HG02884 (cell line): Measurements from ENCODE around the gene KIF16B.
A peak's percentile ranks its signal among the peaks of the same experiment; 100 is the strongest.

ENCODE experiments used
- ATAC-seq: cut with Tn5 transposase; IDR thresholded peaks from one replicate; pipeline ENCODE4 v1.9.1; 2021; ENCODE audit warnings: mild to moderate bottlenecking, moderate library complexity; ENCODE audit not compliant: unreplicated experiment

Gene KIF16B, protein sequence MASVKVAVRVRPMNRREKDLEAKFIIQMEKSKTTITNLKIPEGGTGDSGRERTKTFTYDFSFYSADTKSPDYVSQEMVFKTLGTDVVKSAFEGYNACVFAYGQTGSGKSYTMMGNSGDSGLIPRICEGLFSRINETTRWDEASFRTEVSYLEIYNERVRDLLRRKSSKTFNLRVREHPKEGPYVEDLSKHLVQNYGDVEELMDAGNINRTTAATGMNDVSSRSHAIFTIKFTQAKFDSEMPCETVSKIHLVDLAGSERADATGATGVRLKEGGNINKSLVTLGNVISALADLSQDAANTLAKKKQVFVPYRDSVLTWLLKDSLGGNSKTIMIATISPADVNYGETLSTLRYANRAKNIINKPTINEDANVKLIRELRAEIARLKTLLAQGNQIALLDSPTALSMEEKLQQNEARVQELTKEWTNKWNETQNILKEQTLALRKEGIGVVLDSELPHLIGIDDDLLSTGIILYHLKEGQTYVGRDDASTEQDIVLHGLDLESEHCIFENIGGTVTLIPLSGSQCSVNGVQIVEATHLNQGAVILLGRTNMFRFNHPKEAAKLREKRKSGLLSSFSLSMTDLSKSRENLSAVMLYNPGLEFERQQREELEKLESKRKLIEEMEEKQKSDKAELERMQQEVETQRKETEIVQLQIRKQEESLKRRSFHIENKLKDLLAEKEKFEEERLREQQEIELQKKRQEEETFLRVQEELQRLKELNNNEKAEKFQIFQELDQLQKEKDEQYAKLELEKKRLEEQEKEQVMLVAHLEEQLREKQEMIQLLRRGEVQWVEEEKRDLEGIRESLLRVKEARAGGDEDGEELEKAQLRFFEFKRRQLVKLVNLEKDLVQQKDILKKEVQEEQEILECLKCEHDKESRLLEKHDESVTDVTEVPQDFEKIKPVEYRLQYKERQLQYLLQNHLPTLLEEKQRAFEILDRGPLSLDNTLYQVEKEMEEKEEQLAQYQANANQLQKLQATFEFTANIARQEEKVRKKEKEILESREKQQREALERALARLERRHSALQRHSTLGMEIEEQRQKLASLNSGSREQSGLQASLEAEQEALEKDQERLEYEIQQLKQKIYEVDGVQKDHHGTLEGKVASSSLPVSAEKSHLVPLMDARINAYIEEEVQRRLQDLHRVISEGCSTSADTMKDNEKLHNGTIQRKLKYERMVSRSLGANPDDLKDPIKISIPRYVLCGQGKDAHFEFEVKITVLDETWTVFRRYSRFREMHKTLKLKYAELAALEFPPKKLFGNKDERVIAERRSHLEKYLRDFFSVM (N-terminal part only)

DNA sequence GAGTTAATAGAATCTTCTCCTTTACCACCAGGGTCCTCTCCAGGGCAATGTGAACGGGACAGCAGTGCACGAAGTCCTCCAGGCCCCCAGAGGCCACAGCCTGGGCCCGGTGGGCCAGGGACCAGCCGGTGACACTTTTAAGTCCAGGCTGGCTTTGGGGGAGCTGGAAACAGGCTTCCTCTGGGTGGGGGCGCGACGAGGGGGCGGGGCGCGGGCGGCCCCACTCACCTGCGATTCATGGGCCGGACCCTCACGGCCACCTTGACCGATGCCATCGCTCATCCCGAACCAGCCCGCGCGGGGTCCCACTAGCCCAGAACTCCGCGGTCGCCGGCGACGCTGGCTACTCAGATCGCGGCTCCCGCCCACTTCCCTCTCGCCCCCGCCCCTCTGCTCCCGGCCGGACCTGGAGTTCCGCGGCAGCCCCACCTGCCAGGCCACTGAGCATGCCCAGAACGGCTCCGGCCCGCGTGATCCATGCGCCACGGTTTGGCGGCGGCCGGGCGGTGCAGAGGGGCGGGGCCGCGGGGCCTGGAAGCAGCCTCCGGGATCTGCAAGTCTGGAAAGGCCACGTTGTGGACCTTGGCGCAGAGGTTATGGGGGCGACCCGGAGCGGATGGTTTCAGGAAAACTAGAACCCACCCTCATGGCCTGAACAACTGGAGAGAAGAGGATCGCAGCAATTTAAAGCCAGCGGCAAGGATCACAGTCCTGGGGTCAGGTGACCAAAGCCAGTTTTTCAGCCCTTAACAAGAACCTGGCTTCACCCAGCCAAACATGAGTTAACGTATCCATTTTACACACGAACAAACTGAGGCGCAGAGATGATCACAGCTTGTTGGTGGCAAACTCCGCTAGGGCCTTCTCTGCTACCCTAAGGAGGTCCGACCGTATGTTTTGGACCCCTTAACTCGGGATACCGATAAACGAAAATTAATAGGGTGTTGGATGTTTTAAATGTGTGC is at the start of gene KIF16B:
Gene KIF16B, minus strand, starts transcription at position 448 of the 965 bp plus-strand sequence. Its CDS starts 173 bp downstream, at position 275.
- ATAC-seq, result peak; percentile 74

DNA sequence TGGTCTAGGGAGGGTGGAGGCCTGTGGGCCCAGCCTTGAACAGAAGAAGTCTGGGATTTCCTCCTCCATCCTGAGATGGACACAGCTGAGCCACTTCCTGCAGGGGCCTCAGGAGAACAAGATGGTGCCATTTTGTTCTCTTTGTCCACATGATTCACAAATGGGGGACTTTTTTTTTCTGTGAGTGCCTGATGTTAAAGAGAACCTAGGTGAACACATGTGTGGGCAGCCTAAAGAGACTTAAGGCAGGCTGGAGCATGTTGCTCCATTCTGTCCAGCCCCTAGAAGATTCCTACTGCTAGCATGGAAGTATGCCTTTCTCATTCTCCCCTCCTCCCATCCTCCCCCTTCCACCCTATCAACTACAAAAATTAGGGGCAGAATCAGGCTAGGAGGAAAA is 49.3 kb upstream of the KIF16B start:
- no peak for ATAC-seq

DNA sequence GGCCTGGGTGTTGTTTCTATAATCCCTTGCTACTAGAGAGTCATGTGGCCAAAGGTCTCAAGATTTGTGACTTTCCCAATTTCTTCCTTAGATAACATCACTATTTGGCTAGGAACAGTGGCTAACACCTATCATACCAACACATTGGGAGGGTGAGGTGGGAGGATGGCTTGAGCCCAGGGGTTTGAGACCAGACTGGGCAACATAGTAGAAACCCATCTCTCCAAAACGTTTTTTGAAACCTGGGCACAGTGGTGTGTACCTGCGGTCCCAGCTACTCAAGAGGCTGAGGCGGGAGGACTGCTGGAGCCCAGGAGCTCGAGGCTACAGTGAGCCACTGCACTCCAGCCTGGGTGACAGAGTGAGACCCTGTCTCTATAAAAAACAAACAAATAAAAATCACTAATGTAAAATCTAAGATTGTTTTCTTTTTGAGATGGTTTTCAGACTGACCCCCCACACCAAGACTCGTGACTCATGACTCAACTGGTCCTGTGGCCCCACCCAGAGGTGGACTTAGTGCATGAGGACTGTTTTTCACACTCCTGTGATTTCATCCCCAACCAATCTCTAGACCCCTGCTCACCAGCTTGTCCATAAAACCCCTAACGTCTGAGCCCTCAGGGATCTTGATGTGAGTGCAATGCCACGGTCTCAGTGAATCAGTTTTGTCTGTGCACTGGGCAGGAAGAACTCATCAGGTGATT is 48.3 kb upstream of the KIF16B start:
- no peak for ATAC-seq

DNA sequence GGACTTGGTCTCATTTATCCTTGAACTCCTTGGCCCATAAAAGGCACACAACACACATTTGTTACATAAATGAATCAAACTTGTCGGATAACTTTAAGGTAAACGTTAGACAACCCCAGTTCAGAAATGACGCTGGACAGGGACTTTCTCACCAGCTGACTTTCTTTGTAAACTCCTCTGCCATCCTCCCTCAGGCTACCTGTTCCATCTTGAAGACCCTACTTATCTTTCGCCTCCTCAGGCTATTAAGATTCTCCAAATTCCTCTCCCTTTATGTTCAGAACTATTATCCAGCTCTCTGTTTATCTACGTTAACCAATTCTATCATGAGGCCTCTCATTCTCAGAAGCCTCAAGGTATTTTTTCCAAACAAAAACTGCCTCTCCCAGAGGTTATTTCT is 47.7 kb upstream of the KIF16B start:
- no peak for ATAC-seq

DNA sequence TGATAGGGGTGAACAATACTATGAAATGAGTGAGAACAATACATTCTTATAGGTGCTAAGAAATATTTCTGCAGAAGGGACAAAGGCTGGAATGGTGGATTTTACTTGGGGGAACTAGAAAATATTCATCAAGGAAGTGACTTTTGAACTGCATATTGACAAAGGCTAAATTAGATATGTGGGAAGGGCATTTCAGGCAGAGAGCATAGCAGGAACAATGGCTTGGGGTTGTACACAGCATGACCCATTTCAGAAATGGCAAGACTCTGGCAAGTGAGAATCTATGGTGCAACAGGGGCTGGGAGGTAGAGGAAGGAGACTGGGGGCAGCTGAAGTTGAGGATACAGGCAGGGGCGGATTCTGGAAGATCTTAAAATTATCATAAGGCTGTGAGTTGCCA is 46.7 kb upstream of the KIF16B start:
- no peak for ATAC-seq

DNA sequence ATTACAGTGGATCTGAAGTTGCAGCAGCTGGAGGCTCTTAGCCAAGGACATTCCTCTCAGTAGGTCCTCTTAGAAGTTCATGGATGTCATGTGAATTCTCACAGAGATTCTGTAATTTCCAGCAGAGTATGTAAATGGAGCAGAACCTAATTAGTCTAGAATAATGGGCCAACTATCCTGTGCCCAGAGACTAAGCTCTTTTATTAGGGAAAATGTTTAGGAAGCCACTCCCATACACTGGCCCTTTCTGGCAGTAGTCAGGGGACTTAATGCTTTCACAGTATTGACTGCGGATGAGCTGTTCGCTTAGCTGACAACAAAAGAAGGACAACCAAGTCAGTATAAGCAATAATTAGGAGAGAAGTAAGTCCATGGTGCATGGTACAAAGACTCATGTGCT is 43.8 kb upstream of the KIF16B start:
- ATAC-seq, result no peak

DNA sequence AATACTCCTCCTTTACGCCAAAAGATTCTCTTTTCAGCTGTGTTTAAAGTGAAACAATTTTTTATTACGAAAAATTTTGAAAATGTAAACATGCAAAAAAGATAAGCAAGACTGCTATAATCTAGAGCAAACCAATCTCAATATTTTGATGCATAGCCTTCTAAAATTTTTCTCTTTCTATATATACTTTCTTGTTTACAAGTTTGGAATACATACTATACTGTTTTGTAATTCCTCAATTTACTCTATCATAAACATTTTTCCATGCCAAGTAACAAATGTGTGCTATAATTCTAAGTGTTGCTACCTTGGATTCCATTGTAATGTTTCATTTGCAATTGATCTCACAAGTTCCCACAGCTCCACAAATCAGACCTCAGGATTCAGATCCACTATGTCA is 43.1 kb upstream of the KIF16B start:
- ATAC-seq, result no peak

DNA sequence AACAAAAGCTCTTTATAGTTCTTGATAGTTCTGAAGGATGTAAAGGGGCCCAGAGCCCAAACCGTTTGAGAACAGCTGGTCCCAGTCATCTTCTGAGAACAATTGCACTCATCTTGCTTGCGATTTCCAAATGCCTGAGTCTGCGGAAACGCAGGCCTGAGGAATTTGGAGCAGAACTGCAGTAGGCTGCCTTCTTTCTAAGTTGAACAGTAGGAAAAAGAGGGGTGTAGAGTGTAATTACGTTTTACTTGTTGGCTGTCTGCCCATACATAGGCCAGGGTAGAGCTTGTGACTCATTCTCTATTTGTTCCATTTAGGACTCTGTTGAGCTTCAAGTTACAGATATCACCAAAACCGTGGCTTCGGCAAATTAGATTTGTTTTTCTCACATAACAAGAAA is 42.0 kb upstream of the KIF16B start:
- no peak for ATAC-seq

DNA sequence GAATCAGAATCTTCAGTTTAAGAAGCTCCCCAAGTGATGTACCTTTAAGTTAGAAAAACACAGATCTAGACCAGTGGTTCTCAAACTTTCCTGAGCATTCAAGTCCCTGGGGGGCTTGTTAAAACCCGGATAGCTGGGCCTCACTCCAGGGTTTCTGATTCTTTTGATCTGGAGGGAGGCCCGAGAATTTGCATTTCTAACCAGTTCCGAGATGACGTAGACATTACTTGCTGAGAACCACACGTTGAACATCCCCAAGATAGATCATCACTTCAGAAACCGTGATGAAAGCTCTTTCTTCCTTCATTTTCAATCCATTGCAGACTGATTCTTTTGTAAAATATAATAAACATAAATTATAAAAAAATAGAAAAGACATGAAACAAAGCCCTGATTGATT is 40.7 kb upstream of the KIF16B start:
- no peak for ATAC-seq

DNA sequence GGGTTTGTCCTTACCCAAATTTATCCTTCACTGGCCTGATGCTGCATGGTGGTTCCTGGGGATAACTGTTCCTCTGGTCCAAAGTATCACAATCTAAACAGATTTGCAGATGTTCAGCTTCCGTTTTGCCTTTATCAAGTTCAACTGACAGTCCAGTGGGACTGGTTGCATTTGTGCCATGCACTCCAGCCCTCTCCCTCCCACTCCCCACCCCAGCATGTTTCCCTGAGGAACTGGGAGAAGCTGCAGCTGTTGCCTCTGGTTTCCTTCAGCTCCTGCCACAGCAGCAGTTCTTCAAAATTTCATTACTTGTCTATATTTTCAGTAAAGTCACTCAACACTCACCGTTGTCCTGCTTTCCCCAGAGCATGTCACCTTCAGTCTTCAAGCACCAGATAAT is 39.5 kb upstream of the KIF16B start:
- ATAC-seq, result no peak

DNA sequence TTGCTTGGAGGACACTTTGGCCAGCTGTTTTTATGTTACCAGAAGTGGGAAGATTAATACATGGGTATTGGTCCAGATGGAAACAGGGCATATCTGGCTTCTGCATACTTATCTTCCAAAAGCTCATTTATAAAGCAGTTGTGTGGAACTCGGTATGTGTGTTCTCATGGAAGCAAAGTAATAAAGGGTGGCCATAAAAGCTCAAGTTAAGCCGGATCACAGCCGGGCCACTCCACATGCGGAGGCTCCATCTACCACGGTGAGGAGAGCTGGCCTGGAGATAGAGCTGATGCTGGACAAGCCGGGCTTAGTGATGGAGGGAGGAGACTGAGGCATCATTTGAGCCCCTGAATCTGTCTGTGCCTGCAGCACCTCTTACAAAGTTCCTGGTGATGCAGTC is 38.6 kb upstream of the KIF16B start:
- no peak for ATAC-seq

DNA sequence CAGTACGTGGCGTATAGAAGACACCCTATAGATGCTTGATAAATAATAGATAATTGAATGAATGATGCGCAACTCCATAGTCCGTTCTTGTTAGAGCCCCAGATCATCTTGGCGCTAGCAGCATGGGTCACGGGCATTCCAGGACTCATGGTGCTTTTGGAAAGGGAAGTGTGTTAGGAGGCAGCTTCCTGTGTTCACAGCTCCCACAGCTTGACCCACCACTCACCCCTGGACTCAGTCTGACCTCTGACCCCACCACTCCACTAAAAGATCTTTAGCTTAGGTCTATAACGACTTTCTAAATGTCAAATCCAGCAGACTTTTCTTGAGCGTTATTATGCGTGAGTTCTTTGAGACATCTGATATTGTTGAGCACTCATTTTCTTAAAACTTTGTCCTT is 35.8 kb upstream of the KIF16B start:
- no peak for ATAC-seq

DNA sequence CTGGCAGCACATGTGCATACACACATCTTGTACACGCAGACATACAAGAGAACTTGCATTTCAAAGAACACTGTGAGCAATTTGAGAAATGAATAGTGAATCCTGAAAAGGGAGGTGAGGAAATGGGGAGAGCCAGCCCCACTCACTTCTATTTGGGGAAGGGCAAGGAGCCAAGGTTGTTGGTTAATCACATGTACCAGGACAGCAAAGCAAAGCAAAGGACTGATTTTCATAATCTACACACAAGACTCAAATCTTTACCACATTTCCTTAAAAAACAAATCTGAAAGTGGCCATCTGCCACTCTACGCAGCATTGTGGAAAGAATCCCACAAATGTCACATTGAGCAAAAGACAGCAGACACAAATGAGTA is 35.0 kb upstream of the KIF16B start:
- ATAC-seq, result no peak

DNA sequence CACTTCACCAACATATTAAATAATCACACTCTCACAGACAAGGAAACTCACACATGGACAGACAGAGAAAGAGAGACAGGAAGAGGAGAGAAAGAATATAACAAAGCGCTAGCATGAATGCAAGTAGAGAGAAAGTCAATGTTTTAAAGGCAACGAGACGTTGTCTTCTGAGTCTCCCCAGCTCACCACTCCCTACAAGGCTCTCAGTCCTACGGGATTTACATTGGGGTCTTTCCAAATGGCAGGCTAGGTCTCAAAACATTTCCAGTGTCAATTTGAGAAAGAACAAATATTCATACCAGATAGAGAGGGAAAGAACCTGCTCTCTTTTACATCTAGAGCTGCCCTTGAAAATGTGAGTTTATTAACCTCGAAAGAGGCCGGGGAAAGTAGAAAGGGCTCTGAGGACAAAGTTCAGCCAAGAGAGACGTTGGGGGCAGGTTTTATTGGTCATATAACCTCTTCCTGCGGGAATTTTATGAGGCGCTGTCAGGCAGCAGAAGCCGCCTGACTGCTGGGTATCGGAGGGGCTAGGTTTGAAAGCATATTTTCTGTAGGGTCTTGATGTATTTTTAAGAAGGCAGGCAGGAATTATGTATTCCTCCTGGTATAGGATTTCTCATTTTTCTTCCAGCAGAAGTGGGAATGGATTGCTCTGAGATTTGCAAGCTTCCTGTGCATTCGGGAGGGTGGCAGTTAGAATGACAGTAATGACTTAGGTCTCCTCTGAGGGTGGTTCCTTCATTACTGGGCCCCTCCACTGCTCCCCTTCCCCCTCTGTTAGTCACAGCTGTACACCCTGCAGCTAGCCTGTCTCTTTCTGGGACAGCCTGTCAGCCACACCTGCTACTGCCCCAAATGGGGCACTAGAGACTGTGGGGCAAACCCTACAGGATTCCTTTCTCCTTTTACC is 34.4 kb upstream of the KIF16B start:
- ATAC-seq, result no peak

DNA sequence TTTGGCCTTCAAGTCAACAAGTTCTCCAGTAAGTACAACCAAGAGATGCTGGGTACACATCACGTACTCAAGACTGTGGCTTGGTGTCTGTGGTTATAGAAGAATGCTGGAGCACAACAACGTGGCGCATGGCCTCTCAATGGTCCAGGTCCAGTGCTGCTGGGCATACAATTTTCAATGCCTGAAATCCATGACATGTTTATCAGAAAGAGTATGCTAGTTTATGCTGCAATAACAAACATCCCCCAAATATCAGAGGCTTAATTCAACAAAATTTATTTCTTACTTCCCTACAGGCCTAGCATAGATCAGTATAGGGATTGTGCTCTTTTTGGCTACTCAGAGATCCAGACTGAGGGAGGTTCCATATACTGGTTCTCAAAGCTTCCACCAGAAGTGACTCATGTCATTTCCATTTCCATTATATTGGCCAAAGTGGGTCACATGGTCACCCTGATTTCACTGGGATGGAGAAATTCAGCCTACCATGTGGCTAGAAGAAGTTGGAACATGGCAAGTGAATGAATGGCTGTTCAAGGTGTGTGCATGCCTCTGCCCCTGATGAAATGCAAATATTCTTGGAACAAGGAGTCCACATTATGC is 33.3 kb upstream of the KIF16B start:
- no peak for ATAC-seq

DNA sequence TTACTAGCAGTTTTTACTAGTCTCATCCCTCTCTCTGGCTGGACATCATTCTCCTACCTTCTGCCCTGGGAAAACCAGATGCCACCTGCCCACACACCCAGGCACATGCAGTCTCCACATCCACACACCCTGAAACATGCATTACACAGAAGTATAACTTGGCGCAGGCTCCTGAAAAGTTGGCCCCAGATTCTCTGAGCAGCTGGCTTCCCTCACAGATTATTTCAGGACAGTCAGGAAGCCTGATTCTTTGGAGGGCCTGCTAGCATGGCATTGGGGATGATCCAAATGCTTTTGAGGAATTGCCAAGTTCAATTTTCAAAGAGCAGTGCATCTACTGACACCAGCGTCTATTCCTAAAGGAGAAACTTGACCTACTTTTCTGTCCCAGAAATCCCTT is 27.8 kb upstream of the KIF16B start:
- no peak for ATAC-seq

DNA sequence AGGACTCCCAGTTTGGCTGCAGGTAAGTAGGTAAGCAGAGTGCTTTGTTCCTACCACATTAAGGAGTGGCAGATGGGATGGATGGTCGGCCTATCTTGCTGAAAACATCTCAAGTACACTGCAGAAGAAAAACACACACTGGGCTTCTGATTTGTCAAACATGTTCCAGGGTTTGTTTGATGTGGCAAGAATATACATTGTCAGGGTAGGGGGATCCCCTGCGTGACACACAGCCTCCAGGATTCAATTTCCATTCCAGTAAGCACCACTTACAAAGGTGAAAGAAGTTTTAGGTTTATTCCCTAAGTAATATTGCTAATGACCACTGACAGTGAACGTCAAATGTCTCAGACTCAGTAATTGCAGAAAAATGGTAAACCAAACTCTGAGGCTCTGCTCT is 26.0 kb upstream of the KIF16B start:
- ATAC-seq, result no peak

DNA sequence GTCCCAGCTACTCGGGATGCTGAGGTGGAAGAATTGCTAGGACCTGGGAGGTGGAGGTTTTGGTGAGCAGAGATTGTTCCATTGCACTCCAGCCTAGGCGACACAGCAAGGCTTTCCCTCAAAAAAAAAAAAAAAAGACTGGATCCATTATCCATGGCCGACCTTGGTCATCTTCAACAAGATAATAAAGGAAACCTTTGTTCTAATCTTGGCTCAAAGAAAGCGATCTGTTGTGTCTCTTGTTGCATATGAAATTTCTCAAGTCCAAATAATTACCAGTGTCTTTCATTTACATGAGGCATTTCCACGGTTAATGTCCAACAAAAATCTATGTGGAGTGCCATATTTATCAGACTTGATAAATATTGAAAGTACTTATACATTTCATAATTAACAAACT is 23.7 kb upstream of the KIF16B start:
- no peak for ATAC-seq
